Measurements from ENCODE around the gene ZFAND4.
A peak's percentile ranks its signal among the peaks of the same experiment; 100 is the strongest.
"Not testable (repeated sequence)": the region's sequence is repeated elsewhere in the genome, so short reads cannot be mapped to it uniquely, and the experiment has no call there.

Gene ZFAND4

DNA sequence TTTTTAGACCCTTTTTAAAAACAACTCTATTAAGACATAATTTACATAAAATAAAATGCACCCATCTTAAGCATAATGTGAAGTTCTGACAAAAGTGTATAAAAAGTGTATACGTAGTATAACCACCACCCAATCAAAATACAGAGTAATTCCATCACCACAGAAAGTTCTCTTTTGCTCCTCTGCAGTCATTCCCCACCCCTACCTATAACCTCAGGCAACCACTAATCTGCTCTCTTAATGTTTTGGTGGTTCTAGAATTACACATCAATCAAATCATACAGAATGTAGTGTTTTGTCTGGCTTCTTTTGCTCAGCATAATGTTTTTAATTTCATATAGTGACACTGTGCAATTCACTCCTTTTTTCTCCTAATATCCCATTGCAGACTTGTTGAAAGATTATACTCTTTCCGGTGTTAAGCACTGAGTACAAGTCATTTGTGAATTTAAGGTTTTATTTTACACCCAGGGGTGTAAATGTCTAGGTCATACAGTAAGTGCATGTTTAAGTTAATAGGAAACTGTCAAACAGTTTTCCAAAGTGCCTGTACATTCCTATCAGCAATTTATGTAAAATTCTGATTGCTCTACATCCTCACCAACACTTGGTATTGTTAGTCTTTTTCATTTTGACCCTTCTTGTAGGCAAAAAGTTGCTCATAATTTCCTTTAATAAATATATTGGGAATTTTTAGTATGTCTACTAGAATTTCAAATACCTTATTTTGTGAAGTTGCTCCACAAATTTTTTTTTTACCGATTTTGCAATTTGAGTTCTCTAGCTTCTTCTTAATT is 86.3 kb downstream of the ZFAND4 start:
- DNase-seq: no peak

DNA sequence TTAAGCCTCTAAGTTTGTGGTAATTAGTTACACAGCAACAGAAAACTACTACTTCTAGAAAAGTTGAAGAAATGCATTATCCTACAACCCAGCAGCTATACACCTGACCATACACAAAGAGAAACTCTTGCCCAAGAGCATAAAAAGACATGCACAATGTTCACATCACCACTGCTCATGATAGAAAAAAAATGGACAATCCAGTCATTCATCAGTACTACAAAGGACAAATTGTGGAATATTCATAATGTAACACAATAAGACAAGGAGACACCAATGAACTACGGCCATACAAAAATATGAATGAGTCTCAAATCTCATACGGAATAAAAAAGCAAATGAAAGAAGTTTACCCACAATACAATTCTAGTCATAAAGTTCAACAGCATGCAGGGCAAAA is 87.4 kb downstream of the ZFAND4 start:
- no peak for DNase-seq

DNA sequence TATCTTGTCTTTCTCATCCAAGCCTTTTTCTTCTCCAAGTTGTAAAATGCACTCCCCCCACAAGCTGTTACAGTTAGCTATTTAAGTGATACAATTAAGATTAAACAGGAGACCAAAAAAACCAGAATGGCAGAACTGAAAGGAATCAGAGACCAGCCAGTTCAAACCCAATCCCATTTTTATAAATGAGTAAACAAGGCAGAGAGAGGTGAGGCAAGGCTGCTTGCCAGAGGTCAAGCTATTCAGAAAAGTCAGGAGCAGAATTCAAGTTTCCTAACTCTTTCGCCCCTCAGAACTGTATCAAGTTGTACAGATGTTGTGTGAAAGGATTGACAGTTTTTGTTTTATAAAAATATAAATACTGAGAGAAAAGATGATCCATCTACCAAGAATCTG is 90.2 kb downstream of the ZFAND4 start:
- no peak for DNase-seq

DNA sequence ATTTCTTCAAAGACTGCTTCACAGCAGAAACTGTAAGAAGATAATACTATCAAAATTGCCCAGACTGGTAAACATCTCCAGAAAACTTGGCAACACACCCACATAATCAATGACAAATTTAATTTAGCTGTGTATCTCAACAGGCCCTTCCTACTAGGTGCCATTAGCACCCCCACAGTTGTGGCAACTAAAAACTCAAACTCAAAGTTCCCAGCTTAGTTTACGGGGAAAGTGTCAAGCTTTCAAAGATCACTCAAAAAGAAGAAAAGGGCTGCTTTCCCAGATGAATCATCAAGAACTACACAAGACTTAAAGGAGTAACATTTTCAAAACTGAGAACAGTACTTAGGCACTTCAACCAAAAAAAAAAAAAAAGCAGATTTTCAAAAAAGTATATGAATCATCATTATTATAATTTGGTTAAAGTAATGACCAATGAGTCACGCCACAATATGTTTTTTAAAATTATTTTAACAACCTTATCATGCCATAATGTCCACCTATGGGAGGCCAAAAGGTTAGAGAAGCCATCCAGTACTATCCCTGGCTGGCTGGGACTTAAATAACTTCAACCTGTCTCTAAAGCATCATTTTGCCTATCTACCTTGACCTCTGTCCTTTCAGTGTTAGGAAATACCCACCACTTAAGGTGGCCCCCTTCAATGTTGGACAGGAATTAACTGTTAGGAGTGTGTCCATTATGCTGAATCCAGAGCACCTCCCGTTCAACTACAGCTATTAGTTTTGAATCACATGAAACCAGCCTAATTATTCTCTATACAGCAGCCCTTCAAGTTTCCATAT is 90.8 kb downstream of the ZFAND4 start:
- DNase-seq: peak; percentile 20

DNA sequence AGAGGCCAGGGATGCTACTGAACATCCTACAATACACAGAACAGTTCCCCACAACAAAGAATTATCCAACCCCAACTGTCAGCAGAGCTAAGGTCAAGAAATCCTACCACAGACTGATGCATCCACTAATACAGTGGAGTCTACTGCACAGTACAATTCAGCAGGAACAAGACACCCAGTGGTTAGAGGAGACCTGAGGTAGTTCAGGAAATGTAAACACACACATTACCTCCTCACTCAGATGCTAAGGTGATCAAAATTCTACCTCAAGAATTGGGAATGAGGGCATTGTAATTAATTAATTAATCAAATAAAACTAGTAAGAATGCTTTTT is 91.4 kb downstream of the ZFAND4 start:
- no peak for DNase-seq

DNA sequence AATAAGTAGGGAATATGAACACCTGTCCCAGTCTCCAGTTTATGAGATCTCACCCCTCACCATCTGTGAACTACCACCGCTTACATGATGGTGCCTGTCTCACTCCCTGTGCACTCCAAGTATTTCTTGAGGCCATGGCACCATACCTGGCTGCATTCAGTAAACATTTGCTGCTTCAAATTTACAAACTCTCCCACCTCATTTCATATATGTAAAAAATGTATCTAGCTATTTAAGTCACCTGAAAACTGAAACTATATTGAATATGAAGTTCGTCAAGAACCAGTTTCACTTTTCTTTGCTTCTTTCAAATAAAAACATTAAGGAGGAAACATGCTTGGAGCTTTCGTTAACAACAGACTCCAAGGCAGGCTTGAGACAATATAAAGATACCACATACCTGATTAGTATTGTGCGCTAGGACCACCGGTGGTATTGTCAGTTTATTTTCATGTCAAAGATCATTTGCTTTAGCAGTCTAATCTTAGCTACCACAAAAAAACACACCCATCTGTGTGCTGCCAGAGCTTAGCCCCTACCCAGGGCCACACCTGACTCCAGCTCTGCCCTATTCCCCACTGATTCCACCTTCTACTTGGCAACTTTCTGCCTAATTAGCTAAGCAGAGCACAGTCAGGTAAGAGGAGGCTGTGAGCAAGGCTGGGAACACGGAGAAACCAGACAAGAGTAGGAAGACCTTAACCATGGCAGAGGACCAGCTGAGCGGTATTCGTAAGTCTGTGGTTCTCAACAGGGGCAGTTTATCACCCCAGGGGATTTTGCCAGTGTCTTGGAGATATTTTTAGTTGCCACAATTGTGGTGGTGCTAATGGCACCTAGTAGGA is 92.0 kb downstream of the ZFAND4 start:
- DNase-seq: peak; percentile 21

DNA sequence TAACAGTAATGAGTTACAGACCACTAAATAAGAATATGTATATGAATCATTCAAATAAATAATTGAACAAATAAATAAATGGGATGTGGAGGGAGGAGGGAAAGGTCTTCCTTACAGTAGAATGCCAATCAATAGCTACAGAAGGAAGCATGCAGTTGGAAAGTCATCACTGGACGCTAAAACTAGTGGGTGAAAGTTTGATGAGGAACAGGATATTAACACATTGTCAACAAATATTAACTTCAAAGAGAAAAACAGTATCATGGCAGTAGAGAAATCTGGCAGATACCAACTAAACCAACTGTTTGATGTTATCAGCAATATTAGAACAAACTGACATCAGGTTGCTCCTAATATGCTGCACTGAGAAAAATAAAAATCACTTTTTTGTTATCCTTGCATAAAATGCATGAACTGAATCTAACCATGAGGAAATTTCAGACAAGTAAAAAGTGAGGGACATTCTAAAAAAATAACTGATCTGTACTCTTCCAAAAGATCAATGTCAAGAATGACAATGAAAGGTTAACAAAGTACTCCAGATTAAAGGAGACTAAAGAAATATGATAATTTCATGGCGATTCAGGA is 94.1 kb downstream of the ZFAND4 start:
- no peak for DNase-seq

DNA sequence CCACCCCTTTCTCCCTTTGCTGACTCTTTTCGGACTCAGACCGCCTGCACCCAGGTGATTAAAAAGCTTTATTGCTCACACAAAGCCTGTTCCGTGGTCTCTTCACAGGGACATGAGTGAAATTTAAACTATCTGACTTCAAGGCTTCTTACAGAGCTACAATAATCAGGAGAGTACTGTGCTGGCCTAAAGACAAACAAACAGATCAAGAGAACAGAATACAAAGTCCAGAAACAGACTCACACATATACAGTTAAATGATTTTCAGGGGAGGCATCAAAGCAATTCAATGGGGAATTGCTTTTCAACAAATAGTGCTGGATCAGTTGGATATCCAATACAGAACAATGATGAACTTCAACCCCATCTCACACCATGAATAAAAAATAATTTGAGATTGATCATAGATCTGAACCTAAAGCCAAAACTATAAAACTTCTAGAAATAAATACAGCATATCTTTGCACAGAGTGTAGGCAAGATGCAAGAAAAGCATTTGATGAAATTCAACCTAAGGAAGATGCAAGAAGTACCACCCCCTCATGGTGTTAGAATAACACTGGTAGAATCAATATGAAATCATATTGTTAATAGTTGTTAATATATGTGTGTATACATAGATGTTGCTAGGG is 96.5 kb downstream of the ZFAND4 start:
- DNase-seq: no peak

DNA sequence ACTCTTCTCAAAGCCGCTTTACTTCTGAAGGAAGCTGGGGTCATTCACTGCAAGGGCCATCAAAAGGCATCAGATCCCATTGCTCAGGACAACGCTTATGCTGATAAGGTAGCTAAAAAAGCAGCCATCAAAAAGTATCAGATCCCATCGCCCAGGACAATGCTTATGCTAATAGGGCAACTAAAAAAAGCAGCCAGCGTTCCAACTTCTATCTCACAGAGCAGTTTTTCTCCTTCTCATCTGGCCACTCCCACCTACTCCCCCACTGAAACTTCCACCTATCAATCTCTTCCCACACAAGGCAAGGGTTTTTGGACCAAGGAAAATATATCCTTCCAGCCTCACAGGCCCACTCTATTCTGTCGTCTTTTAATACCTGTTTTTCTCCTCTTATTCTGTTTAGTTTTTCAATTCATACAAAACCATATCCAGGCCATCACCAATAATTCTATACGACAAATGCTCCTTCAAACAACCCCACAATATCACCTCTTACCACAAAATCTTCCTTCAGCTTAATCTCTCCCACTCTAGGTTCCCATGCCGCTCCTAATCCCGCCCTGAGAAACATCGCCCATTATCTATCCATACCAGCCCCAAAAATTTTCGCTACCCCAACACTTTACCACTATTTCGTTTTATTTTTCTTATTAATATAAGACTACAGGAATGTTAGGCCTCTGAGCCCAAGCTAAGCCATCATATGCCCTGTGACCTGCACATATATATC is 97.4 kb downstream of the ZFAND4 start:
- DNase-seq: not testable (repeated sequence)

DNA sequence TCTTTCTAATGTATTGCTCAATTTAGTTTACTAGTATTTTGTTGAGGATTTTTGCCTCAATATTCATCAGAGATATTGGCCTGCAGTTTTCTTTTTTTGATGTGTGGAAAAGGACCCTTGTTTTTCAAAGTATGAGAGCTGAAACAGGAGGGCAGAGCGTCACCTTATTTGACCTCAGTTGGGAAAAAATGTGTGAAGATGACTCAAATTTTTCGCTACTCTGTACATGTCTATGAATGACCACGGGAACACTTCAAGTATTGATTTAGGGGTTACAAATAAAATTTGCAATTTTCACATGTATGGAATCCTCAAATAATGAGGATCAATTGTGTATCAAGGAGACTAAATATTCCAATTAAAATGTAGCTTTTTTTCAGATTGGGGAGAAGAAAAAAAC is 103.1 kb downstream of the ZFAND4 start:
- DNase-seq: no peak

DNA sequence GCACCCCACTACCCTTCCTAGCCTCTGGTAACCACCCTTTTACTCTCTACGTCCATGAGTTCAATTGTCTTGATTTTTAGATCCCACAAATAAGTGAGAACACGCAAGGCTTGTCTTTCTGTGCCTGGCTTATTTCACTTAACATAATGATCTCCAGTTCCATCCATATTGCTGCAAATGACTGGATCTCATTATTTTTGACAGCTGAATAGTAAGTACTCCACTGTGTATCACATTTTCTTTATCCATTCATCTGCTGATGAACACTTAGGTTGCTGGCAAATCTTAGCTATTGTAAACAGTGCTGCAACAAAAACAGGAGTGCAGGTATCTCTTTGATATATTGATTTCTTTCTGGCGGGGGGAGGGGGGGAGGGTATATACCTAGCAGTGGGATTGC is 106.2 kb downstream of the ZFAND4 start:
- no peak for DNase-seq
